Panc1 (cell line): ENCODE measurements around the gene DNAJA3. TPM values are rescaled to one million over a fixed set of nuclear protein-coding genes. Genes with fewer than 3 reads are reported as not detected.

Experiments
- ATAC-seq: fragments of 200-7000 bp; cut with Tn5 transposase; 2 replicates; pipeline ENCODE4 v1.9.1; 2020; ENCODE audit warnings: mild to moderate bottlenecking, moderate library complexity
- BruUV-seq: library from RNA; stranded (reverse); fragments of 400-500 nt; replicated peaks from 2 replicates; lab custom pipeline; 2021; lab: Mats Ljungman, UMichigan
- CTCF ChIA-PET: fragments of 300-600 bp; sonication (Branson Sonifier 250); formaldehyde crosslinking; loops from one replicate; lab custom pipeline; 2022; ENCODE audit warnings: antibody characterized with exemption; lab: Charles Lee
- POLR2A ChIA-PET: fragments of 300-600 bp; sonication (Branson Sonifier 250); formaldehyde crosslinking; loops from one replicate; lab custom pipeline; 2022; ENCODE audit warnings: antibody characterized with exemption; lab: Charles Lee
- DNase-seq: peaks from one replicate; pipeline ENCODE4 v3.0.0-alpha.2; 2010; ENCODE audit warnings: low read depth, low spot score
- H3K27ac ChIP-seq: 2 replicates; pipeline ENCODE4 v1.5.1; 2011; ENCODE audit warnings: mild to moderate bottlenecking, low read length, inconsistent platforms
- H3K27me3 ChIP-seq: fragments of 200-500 bp; sonication (Bioruptor generic); 2 replicates; pipeline ENCODE4 v1.6.0; 2014; ENCODE audit warnings: low read length, inconsistent platforms; ENCODE audit not compliant: control insufficient read depth, insufficient read depth
- H3K36me3 ChIP-seq: fragments of 200-500 bp; sonication (Bioruptor generic); 2 replicates; pipeline ENCODE4 v1.5.1; 2014; ENCODE audit warnings: inconsistent platforms, mild to moderate bottlenecking, low read length, moderate library complexity; ENCODE audit not compliant: control insufficient read depth, insufficient read depth
- H3K4me1 ChIP-seq: 2 replicates; pipeline ENCODE4 v1.5.1; 2011; ENCODE audit warnings: inconsistent platforms, mild to moderate bottlenecking, low read length, moderate library complexity; ENCODE audit not compliant: control insufficient read depth, insufficient read depth
- H3K4me3 ChIP-seq, 2 experiments: 2 replicates each; pipeline ENCODE4 v1.5.1; 2011 to 2012; ENCODE audit warnings: low read depth in 2 of 2, low read length in 2 of 2, mild to moderate bottlenecking in 2 of 2, inconsistent platforms in 1 of 2, moderate library complexity in 1 of 2
- H3K9me3 ChIP-seq: fragments of 200-500 bp; sonication (Bioruptor generic); 2 replicates; pipeline ENCODE4 v1.5.1; 2014; ENCODE audit warnings: low read depth, mild to moderate bottlenecking, inconsistent platforms, low read length, moderate library complexity; ENCODE audit not compliant: control insufficient read depth, insufficient read depth
- CTCF ChIP-seq: fragments of 450-650 bp; IDR thresholded peaks from 2 replicates; pipeline ENCODE4 v1.5.1; 2017; ENCODE audit warnings: mild to moderate bottlenecking
- POLR2AphosphoS5 ChIP-seq: IDR thresholded peaks from 2 replicates; pipeline ENCODE4 v1.6.1; 2012; ENCODE audit warnings: mild to moderate bottlenecking, low read depth, low read length, moderate library complexity
- SIN3A ChIP-seq: IDR thresholded peaks from 2 replicates; pipeline ENCODE4 v1.6.1; 2012; ENCODE audit warnings: low read depth, mild to moderate bottlenecking, low read length, moderate library complexity, borderline replicate concordance; ENCODE audit not compliant: insufficient read depth
- TCF7L2 ChIP-seq: IDR thresholded peaks from 2 replicates; pipeline ENCODE4 v1.6.1; 2011; ENCODE audit warnings: mild to moderate bottlenecking, low read depth, low read length, inconsistent platforms
- in situ Hi-C: cut with HindIII; loops from 2 replicates; pipeline ENCODE4 v1.10.0; 2016; ENCODE audit warnings: low sequenced_read_pairs, low pct_unique_long_range_greater_than_20kb
- intact Hi-C: fragments of 100-400 bp; cut with micrococcal nuclease; formaldehyde crosslinking; loops from one replicate; pipeline ENCODE4 v1.10.0; 2022; ENCODE audit not compliant: unreplicated experiment
- total RNA-seq: library from RNA; stranded (reverse); gene quantifications from one replicate; pipeline ENCODE4 v1.2.1, GENCODE V29; 2021; ENCODE audit not compliant: unreplicated experiment
- TF ChIP-seq, protein P1 (sequence below), 2 experiments: IDR thresholded peaks; 2 replicates each; pipeline ENCODE4 v1.6.1; 2011 to 2012; ENCODE audit warnings: low read depth in 2 of 2, control low read depth in 1 of 2, low read length in 1 of 2, mild to moderate bottlenecking in 1 of 2, moderate library complexity in 1 of 2; ENCODE audit not compliant: insufficient read depth in 1 of 2

The DNAJA3 gene
- total RNA-seq, 1 experiment from 2014 or later, result 68.7 TPM

GRCh38 chr16:4387781-4388180 lies 37.9 kb upstream of the DNAJA3 start:
- H3K4me1 ChIP-seq, result peaks cover 31% of the 10 kb centered on the region
- no peak overlapping the region for H3K27ac ChIP-seq
- ChIA-PET POLR2A (no interaction called here), CTCF (no interaction called here)
- no peak for TF ChIP-seq CTCF
- TF ChIP-seq POLR2AphosphoS5, result no peak
- TF ChIP-seq SIN3A, result no peak
- no peak for TF ChIP-seq TCF7L2
- TF ChIP-seq, protein P1, sequence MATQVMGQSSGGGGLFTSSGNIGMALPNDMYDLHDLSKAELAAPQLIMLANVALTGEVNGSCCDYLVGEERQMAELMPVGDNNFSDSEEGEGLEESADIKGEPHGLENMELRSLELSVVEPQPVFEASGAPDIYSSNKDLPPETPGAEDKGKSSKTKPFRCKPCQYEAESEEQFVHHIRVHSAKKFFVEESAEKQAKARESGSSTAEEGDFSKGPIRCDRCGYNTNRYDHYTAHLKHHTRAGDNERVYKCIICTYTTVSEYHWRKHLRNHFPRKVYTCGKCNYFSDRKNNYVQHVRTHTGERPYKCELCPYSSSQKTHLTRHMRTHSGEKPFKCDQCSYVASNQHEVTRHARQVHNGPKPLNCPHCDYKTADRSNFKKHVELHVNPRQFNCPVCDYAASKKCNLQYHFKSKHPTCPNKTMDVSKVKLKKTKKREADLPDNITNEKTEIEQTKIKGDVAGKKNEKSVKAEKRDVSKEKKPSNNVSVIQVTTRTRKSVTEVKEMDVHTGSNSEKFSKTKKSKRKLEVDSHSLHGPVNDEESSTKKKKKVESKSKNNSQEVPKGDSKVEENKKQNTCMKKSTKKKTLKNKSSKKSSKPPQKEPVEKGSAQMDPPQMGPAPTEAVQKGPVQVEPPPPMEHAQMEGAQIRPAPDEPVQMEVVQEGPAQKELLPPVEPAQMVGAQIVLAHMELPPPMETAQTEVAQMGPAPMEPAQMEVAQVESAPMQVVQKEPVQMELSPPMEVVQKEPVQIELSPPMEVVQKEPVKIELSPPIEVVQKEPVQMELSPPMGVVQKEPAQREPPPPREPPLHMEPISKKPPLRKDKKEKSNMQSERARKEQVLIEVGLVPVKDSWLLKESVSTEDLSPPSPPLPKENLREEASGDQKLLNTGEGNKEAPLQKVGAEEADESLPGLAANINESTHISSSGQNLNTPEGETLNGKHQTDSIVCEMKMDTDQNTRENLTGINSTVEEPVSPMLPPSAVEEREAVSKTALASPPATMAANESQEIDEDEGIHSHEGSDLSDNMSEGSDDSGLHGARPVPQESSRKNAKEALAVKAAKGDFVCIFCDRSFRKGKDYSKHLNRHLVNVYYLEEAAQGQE (IDR thresholded peaks at IDR 0.05; ENCODE audit: insufficient read depth in 1 of 2, low read depth in 2 of 2, low read length in 1 of 2), result no peak
- H3K36me3 ChIP-seq, result no peaks in the 10 kb centered on the region
- DNase-seq, result no peak
- BruUV-seq, result no TSS peak
- H3K27me3 ChIP-seq, result no peaks in the 10 kb centered on the region
- H3K4me3 ChIP-seq, result no peak overlapping the region
- no peak for ATAC-seq
- intact Hi-C loops (no loop called here), in situ Hi-C loops (no loop called here)
- H3K9me3 ChIP-seq, result no peaks in the 10 kb centered on the region

DNA sequence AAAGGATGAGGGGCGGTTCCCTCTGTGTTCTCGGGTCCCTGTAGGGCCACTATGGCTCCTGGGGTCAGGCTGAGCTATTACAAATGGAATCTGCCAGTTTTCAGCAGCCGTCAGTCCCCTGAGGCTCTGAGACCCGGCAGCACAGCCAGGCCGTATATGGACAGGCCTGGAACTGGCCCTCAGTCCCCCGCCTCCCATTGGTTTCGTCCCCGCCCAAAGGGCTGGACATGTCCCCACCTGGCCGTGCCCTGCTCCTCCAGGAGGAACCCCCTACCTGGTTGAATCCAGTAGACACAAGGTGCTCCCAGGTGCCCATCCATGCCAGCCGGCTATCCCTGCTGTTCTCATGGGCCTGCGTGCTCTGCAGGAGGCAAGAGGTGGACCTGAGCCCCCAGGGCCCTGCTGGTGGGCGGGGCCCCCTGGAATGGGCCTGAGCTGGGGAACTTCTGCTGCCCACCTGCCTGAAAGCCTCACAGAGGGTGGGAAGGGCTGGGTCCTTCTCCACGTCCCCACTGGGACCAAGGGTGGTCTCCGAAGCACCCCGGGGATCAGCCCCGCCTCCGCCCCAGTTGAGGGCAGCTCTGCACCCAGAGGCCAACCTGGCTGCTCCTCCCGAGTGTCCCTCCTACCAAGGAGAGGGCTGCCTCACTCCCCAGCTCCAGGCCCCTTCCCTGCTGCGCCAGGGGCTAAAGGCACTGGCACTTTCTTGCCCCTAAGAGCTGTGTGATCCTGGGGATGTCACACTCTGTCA lies 37.2 kb upstream of the DNAJA3 start:
- Histone ChIP-seq H3K36me3 (no peaks in the 10 kb centered on the region), H3K27ac (no peak overlapping the region), H3K27me3 (no peaks in the 10 kb centered on the region), H3K4me1 (peaks cover 38% of the 10 kb centered on the region), H3K9me3 (no peaks in the 10 kb centered on the region), H3K4me3 (no peak overlapping the region)
- in situ Hi-C loops (no loop called here), intact Hi-C loops (no loop called here)
- DNase-seq, result no peak
- CTCF ChIA-PET, result interaction anchor here (0.7 kb wide), 1 partner anchor 295 kb away, joined by 3 read pairs; no protein-coding TSS in a partner anchor
- no TSS peak for BruUV-seq
- ATAC-seq, result no peak
- no peak for TF ChIP-seq POLR2AphosphoS5
- TF ChIP-seq SIN3A, result no peak
- TF ChIP-seq, protein P1 (IDR thresholded peaks at IDR 0.05; ENCODE audit: insufficient read depth in 1 of 2, low read depth in 2 of 2, low read length in 1 of 2), result no peak
- no peak for TF ChIP-seq TCF7L2
- no peak for TF ChIP-seq CTCF
- POLR2A ChIA-PET, result interaction anchor here (0.5 kb wide), 1 partner anchor 20 kb away, joined by 9 read pairs; no protein-coding TSS in a partner anchor
